K562 (cell line): ENCODE measurements around the gene PLCB1. TPM values are rescaled to one million over a fixed set of nuclear protein-coding genes. Genes with fewer than 3 reads are reported as not detected.
A peak's percentile ranks its signal among the peaks of the same experiment; 100 is the strongest.

Source experiments
- ATAC-seq: fragments of 200-7000 bp; cut with Tn5 transposase; 3 replicates; pipeline ENCODE4 v1.9.1; 2020; ENCODE audit warnings: moderate library complexity
- BruUV-seq: library from RNA; stranded (reverse); fragments of 400-500 nt; replicated peaks from 2 replicates; lab custom pipeline; 2021; lab: Mats Ljungman, UMichigan
- CTCF ChIA-PET: fragments of 300-600 bp; formaldehyde crosslinking; extraction: SDS; loops from one replicate; lab custom pipeline; 2021; ENCODE audit warnings: low intra/inter-chr PET ratio; lab: Yijun Ruan, JAX
- POLR2A ChIA-PET: fragments of 300-600, 350-650 bp; sonication (Branson Sonifier 250); formaldehyde crosslinking; extraction: SDS; loops from one replicate; lab custom pipeline; 2021; ENCODE audit warnings: antibody characterized with exemption, inconsistent platforms; lab: Yijun Ruan, JAX
- DNase-seq, 4 experiments: peaks; one replicate each; pipeline versions ENCODE4 v3.0.0 to v3.0.0-alpha.2; 2011 to 2018; ENCODE audit warnings: low spot score in 3 of 4, mixed read lengths in 3 of 4; ENCODE audit errors: extremely low read depth in 1 of 4
- FAIRE-seq: peaks from 2 replicates; lab custom pipeline; 2011; peaks lifted over from hg19 to GRCh38; lab: Jason Lieb, UNC
- H2AFZ ChIP-seq: 2 replicates; pipeline ENCODE4 v1.6.0; 2011; ENCODE audit warnings: low read depth, low read length, control low read depth, inconsistent platforms
- H3K27ac ChIP-seq: fragments of 200-600 bp; 3 replicates; pipeline ENCODE4 v1.8.0; 2011; ENCODE audit warnings: low read depth, mild to moderate bottlenecking, control low read depth, inconsistent platforms, low read length, moderate library complexity, mixed read lengths; ENCODE audit errors: extremely low read depth
- H3K27me3 ChIP-seq, 2 experiments: fragments of 300-600 bp in 1 of 2; 2 replicates in 1 of 2; 3 replicates in 1 of 2; pipeline versions ENCODE4 v1.6.0 to v1.8.0; 2011; ENCODE audit warnings: inconsistent platforms in 2 of 2, low read length in 2 of 2, mild to moderate bottlenecking in 1 of 2, mixed read lengths in 1 of 2, moderate library complexity in 1 of 2; ENCODE audit not compliant: control insufficient read depth in 2 of 2, insufficient read depth in 2 of 2
- H3K36me3 ChIP-seq: fragments of 300-600 bp; 3 replicates; pipeline ENCODE4 v1.8.0; 2011; ENCODE audit warnings: mild to moderate bottlenecking, low read length, inconsistent platforms; ENCODE audit not compliant: control insufficient read depth, insufficient read depth
- H3K4me1 ChIP-seq, 2 experiments: fragments of 200-600 bp in 1 of 2; replicated peaks in 1 of 2; 2 replicates in 1 of 2; 3 replicates in 1 of 2; pipeline versions ENCODE4 v1.5.1 to v1.8.0; 2011; ENCODE audit warnings: inconsistent platforms in 2 of 2, low read length in 2 of 2, mild to moderate bottlenecking in 1 of 2, mixed read lengths in 1 of 2, moderate library complexity in 1 of 2; ENCODE audit not compliant: control insufficient read depth in 2 of 2, insufficient read depth in 2 of 2
- H3K4me2 ChIP-seq: 2 replicates; pipeline ENCODE4 v1.6.1; 2011; ENCODE audit warnings: low read length, control low read depth, inconsistent platforms, mixed read lengths; ENCODE audit not compliant: insufficient read depth
- H3K4me3 ChIP-seq: fragments of 200-600 bp; sonication (generic), shearing (Covaris generic); 2 replicates; pipeline ENCODE4 v1.5.1; 2016; ENCODE audit warnings: control low read depth, inconsistent platforms
- H3K79me2 ChIP-seq: fragments of 200-600 bp; 3 replicates; pipeline ENCODE4 v1.8.0; 2011; ENCODE audit warnings: low read length, inconsistent platforms; ENCODE audit not compliant: control insufficient read depth, insufficient read depth
- H3K9ac ChIP-seq, 2 experiments: 2 replicates each; pipeline versions ENCODE4 v1.6.0 to v1.6.1; 2011; ENCODE audit warnings: low read depth in 2 of 2, low read length in 2 of 2, control low read depth in 1 of 2, inconsistent platforms in 1 of 2, mild to moderate bottlenecking in 1 of 2, mixed read lengths in 1 of 2; ENCODE audit not compliant: insufficient read depth in 1 of 2
- H3K9me1 ChIP-seq: one replicate; pipeline ENCODE4 v1.6.0; 2011; ENCODE audit warnings: inconsistent platforms, mild to moderate bottlenecking, low read length, moderate library complexity; ENCODE audit not compliant: control insufficient read depth, insufficient read depth
- H3K9me3 ChIP-seq: replicated peaks from 2 replicates; pipeline ENCODE4 v1.5.1; 2011; ENCODE audit warnings: low read depth, low read length, inconsistent platforms; ENCODE audit not compliant: control insufficient read depth, insufficient read depth
- H4K20me1 ChIP-seq: replicated peaks from 2 replicates; pipeline ENCODE4 v1.6.1; 2011; ENCODE audit warnings: low read length, inconsistent platforms, mixed read lengths; ENCODE audit not compliant: control insufficient read depth, insufficient read depth
- CEBPG ChIP-seq, 3 experiments: fragments of 200-800 bp in 1 of 3; sonication (Bioruptor generic) in 1 of 3; sonication (generic) in 1 of 3; formaldehyde crosslinking in 1 of 3; IDR thresholded peaks in 2 of 3; conservative IDR thresholded peaks in 1 of 3; 2 replicates each; pipeline versions ENCODE4 v1.6.1 to v1.8.0; 2016 to 2022; ENCODE audit warnings: missing compliant biosample characterization in 2 of 3, missing genetic modification characterization in 2 of 3, mild to moderate bottlenecking in 1 of 3, missing genetic modification reagents in 1 of 3
- ZZZ3 ChIP-seq: fragments of 450-650 bp; IDR thresholded peaks from 2 replicates; pipeline ENCODE4 v1.6.1; 2016; ENCODE audit warnings: antibody characterized with exemption, mild to moderate bottlenecking, moderate library complexity
- WGBS: fragments of 100-300 bp; shearing (Covaris generic); methylation state at CpG from one replicate; pipeline ENCODE4 v1.1.6; 2016; ENCODE audit warnings: low coverage, mixed read lengths; ENCODE audit not compliant: insufficient coverage; ENCODE audit errors: missing lambda C conversion rate; 5-methylcytosine and 5-hydroxymethylcytosine counted together
- in situ Hi-C: fragments of 300-500 bp; cut with MboI; formaldehyde crosslinking; loops from 4 replicates; pipeline ENCODE4 v1.15.0; 2018; ENCODE audit warnings: inconsistent platforms, mixed read lengths
- intact Hi-C: fragments of 100-400 bp; cut with micrococcal nuclease; formaldehyde crosslinking; loops from 2 replicates; pipeline ENCODE4 v1.14.2; 2022
- polyA plus RNA-seq, 8 experiments: library from polyadenylated mRNA; depleted of rRNA in 4 of 8; stranded (reverse) in 5 of 8; unstranded in 3 of 8; fragments of >200 nt; fragmentation: Nextera tagmentation in 2 of 8; fragmentation: Illumina TruSeq in 1 of 8; extraction: Ambion mirVana in 2 of 8; extraction: Trizol in 1 of 8; gene quantifications; 2 replicates each; pipeline versions ENCODE4 v1.2.1 to v1.2.3, GENCODE V29; 2011 to 2014; ENCODE audit warnings: inconsistent platforms in 1 of 8, missing spikeins in 1 of 8
- total RNA-seq, 7 experiments: library from RNA; depleted of rRNA in 6 of 7; stranded (reverse); fragments of >200 nt in 6 of 7; fragmentation: Illumina TruSeq in 2 of 7; extraction: Trizol in 2 of 7; gene quantifications; 2 replicates each; pipeline versions ENCODE4 v1.2.1 to v1.2.3, GENCODE V29; 2011 to 2021; ENCODE audit warnings: low replicate concordance in 1 of 7

The PLCB1 gene
- total and polyA plus RNA-seq, 9 of the 15 experiments (the other 6 are each of a cell fraction or from before 2014, with no cell fraction given): 0.34 to 3.1 (median 1.3) TPM

DNA sequence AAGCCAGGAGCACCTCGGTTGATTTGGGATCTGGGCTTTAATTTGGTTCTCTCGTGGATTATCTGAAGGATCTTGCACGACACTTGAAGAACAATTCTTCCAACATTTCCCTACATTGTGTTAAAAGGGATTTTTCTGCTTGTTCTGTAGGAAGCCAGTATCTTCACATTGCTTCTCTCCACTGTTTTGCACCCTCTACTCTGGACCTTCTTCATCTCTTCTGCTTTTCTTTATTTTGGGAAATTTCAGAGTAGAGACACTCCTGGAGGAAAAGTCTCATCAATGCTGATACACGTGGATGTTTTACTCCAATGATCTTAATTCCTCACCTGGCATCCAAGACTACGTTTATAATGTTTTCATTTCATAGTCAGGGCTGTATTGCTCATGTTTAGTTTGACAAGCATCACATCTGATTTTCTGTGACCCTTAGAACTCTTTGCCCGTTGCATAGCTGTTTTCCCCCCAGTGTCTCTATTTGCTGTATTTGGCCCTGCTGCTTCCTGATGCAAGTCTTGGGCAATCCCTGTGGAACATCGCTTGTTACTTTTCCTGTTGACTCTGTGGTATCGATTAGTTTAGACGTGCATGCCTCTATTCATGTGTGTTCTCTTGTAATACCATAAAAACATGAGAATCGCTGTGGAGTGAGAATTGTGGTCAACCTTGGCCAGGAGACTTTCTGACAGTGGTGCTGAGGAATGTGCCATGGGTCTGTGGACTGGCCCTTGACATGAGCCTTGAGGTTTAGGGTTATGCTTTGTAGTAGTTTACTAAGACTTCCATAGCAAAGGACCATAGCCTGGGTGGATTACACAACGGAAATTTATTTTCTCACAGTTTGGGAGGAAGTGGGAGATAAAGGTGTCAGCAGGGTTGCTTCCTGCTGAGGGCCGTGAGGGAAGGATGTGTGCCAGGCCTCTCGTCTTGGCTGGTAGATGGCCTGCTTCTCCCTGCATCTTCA is 12.5 kb downstream of the PLCB1 start:
- no peak overlapping the region for H2AFZ ChIP-seq
- H3K9me3 ChIP-seq: no peaks in the 10 kb centered on the region
- ATAC-seq: no peak
- no peak overlapping the region for H3K9ac ChIP-seq
- no peaks in the 10 kb centered on the region for H3K79me2 ChIP-seq
- no peak for DNase-seq
- H3K27me3 ChIP-seq: no peaks in the 10 kb centered on the region
- H3K36me3 ChIP-seq: no peaks in the 10 kb centered on the region
- no peak for FAIRE-seq
- no peaks in the 10 kb centered on the region for H3K9me1 ChIP-seq
- BruUV-seq: no TSS peak
- POLR2A ChIA-PET: no interaction called here
- CTCF ChIA-PET: no interaction called here
- in situ Hi-C loops (no loop called here), intact Hi-C loops (no loop called here)
- H4K20me1 ChIP-seq: no peaks in the 10 kb centered on the region
- no peaks in the 10 kb centered on the region; a peak in 1 of 5 replicates for H3K4me1 ChIP-seq
- H3K27ac ChIP-seq: no peak overlapping the region
- no peak overlapping the region for H3K4me3 ChIP-seq
- no peak overlapping the region for H3K4me2 ChIP-seq
- TF ChIP-seq ZZZ3 (no peak), CEBPG (CRISPR knock-in tag; IDR thresholded peaks at IDR 0.05) (no peak), CEBPG (tag; conservative IDR thresholded peaks at IDR 0.05 in 1 of 2, IDR thresholded peaks at IDR 0.05 in 1 of 2) (peak; percentile 66 to 81)
- WGBS: 3% methylated on average over 13 of the region's 13 CpGs
